IMR-90 (cell line): ENCODE data around the gene ELP4. TPM values are rescaled to one million over a fixed set of nuclear protein-coding genes. Genes with fewer than 3 reads are reported as not detected.

Experiments
- ATAC-seq: fragments of 200-7000 bp; cut with Tn5 transposase; 2 replicates; pipeline ENCODE4 v1.9.1; 2020; ENCODE audit warnings: low read depth, mild to moderate bottlenecking, moderate library complexity
- BruUV-seq: library from RNA; stranded (reverse); fragments of 400-500 nt; replicated peaks from 2 replicates; lab custom pipeline; 2021; lab: Mats Ljungman, UMichigan
- CTCF ChIA-PET: fragments of 300-600 bp; formaldehyde crosslinking; extraction: SDS; loops from one replicate; lab custom pipeline; 2021; ENCODE audit warnings: antibody characterized with exemption; lab: Yijun Ruan, JAX
- POLR2A ChIA-PET: fragments of 300-600 bp; sonication (Branson Sonifier 250); formaldehyde crosslinking; loops from one replicate; lab custom pipeline; 2022; ENCODE audit warnings: antibody characterized with exemption; ENCODE audit not compliant: unreplicated experiment; lab: Charles Lee
- DNase-seq: peaks from one replicate; pipeline ENCODE4 v3.0.0; 2013
- H2AFZ ChIP-seq: replicated peaks from 2 replicates; pipeline ENCODE3; 2013; ENCODE audit warnings: low read length, mild to moderate bottlenecking; ENCODE audit not compliant: poor library complexity
- H2AK5ac ChIP-seq: 2 replicates; pipeline ENCODE4 v1.6.1; 2013; ENCODE audit warnings: low read depth, low read length, inconsistent platforms
- H2AK9ac ChIP-seq: replicated peaks from 2 replicates; pipeline ENCODE3; 2013; ENCODE audit warnings: mild to moderate bottlenecking, low read depth, low read length, moderate library complexity; ENCODE audit not compliant: poor library complexity
- H2BK120ac ChIP-seq: 2 replicates; pipeline ENCODE4 v1.6.1; 2013; ENCODE audit warnings: low read depth, low read length, inconsistent platforms
- H2BK15ac ChIP-seq: 3 replicates; pipeline ENCODE4 v1.6.1; 2013; ENCODE audit warnings: low read depth, low read length, inconsistent platforms
- H2BK20ac ChIP-seq: 2 replicates; pipeline ENCODE4 v1.6.1; 2013; ENCODE audit warnings: low read depth, mild to moderate bottlenecking, inconsistent platforms, low read length, moderate library complexity
- H2BK5ac ChIP-seq: 2 replicates; pipeline ENCODE4 v1.6.1; 2013; ENCODE audit warnings: mild to moderate bottlenecking, low read depth, low read length, inconsistent platforms; ENCODE audit not compliant: poor library complexity, severe bottlenecking
- H3K14ac ChIP-seq: replicated peaks from 2 replicates; pipeline ENCODE4 v1.6.1; 2013; ENCODE audit warnings: low read depth, low read length, inconsistent platforms
- H3K18ac ChIP-seq: 2 replicates; pipeline ENCODE4 v1.6.1; 2013; ENCODE audit warnings: low read depth, low read length, control low read depth
- H3K23ac ChIP-seq: 2 replicates; pipeline ENCODE4 v1.6.1; 2013; ENCODE audit warnings: low read depth, low read length, inconsistent platforms
- H3K27ac ChIP-seq: 2 replicates; pipeline ENCODE4 v1.5.1; 2013; ENCODE audit warnings: mild to moderate bottlenecking, control low read depth, low read length; ENCODE audit not compliant: insufficient read depth
- H3K27me3 ChIP-seq: 2 replicates; pipeline ENCODE4 v1.6.1; 2013; ENCODE audit warnings: low read length; ENCODE audit not compliant: control insufficient read depth, insufficient read depth
- H3K36me3 ChIP-seq: 2 replicates; pipeline ENCODE4 v1.6.1; 2013; ENCODE audit warnings: low read length, mixed read lengths; ENCODE audit not compliant: control insufficient read depth, insufficient read depth
- H3K4ac ChIP-seq: 2 replicates; pipeline ENCODE4 v1.6.1; 2013; ENCODE audit warnings: low read depth, low read length, inconsistent platforms
- H3K4me1 ChIP-seq: 2 replicates; pipeline ENCODE4 v1.6.1; 2013; ENCODE audit warnings: low read length, mixed read lengths; ENCODE audit not compliant: control insufficient read depth, insufficient read depth
- H3K4me2 ChIP-seq: 2 replicates; pipeline ENCODE4 v1.6.1; 2013; ENCODE audit warnings: low read depth, mild to moderate bottlenecking, control low read depth, low read length, moderate library complexity
- H3K4me3 ChIP-seq: 2 replicates; pipeline ENCODE4 v1.5.1; 2013; ENCODE audit warnings: low read depth, mild to moderate bottlenecking, control low read depth, low read length, moderate library complexity; ENCODE audit not compliant: insufficient read depth
- H3K56ac ChIP-seq: 2 replicates; pipeline ENCODE4 v1.6.1; 2013; ENCODE audit warnings: low read length, inconsistent platforms; ENCODE audit not compliant: insufficient read depth; ENCODE audit errors: extremely low read depth
- H3K79me1 ChIP-seq, 2 experiments: 2 replicates each; pipeline ENCODE4 v1.6.1; 2013; ENCODE audit warnings: low read length in 2 of 2, inconsistent platforms in 1 of 2, low read depth in 1 of 2
- H3K9ac ChIP-seq: 2 replicates; pipeline ENCODE4 v1.6.1; 2013; ENCODE audit warnings: low read depth, low read length, control low read depth
- H3K9me1 ChIP-seq: 2 replicates; pipeline ENCODE4 v1.6.1; 2013; ENCODE audit warnings: low read length, inconsistent platforms; ENCODE audit not compliant: insufficient read depth
- H3K9me3 ChIP-seq: 2 replicates; pipeline ENCODE4 v1.6.1; 2013; ENCODE audit warnings: low read length; ENCODE audit not compliant: control insufficient read depth, insufficient read depth
- H4K20me1 ChIP-seq: 2 replicates; pipeline ENCODE4 v1.6.1; 2013; ENCODE audit warnings: low read length, inconsistent platforms; ENCODE audit not compliant: insufficient read depth
- H4K5ac ChIP-seq: 2 replicates; pipeline ENCODE4 v1.6.1; 2013; ENCODE audit warnings: mild to moderate bottlenecking, low read depth, low read length, control low read depth
- H4K8ac ChIP-seq, 2 experiments: 2 replicates each; pipeline ENCODE4 v1.6.1; 2013; ENCODE audit warnings: low read depth in 2 of 2, low read length in 2 of 2, control low read depth in 1 of 2, inconsistent platforms in 1 of 2
- H4K91ac ChIP-seq: 2 replicates; pipeline ENCODE4 v1.6.1; 2013; ENCODE audit warnings: low read depth, low read length, inconsistent platforms; ENCODE audit not compliant: insufficient read depth
- BHLHE40 ChIP-seq: fragments of 150-350 bp; IDR thresholded peaks from 2 replicates; pipeline ENCODE4 v1.6.1; 2016; ENCODE audit warnings: mild to moderate bottlenecking, low read depth, low read length
- CHD1 ChIP-seq: IDR thresholded peaks from 2 replicates; pipeline ENCODE4 v1.6.1; 2012; ENCODE audit warnings: low read depth, low read length, improper control_type of control experiment
- CTCF ChIP-seq: conservative IDR thresholded peaks from 2 replicates; pipeline ENCODE4 v1.5.1; 2012; ENCODE audit warnings: mild to moderate bottlenecking, low read depth, low read length, improper control_type of control experiment
- ELK1 ChIP-seq: fragments of 150-350 bp; IDR thresholded peaks from 2 replicates; pipeline ENCODE4 v1.6.1; 2016; ENCODE audit warnings: low read depth, mild to moderate bottlenecking, low read length, moderate library complexity, borderline replicate concordance
- FOS ChIP-seq: fragments of 150-350 bp; IDR thresholded peaks from 2 replicates; pipeline ENCODE4 v1.6.1; 2016; ENCODE audit warnings: low read depth, low read length
- POLR2A ChIP-seq: IDR thresholded peaks from 2 replicates; pipeline ENCODE4 v1.6.1; 2012; ENCODE audit warnings: mild to moderate bottlenecking, low read depth, low read length
- RAD21 ChIP-seq: IDR thresholded peaks from 2 replicates; pipeline ENCODE4 v1.6.1; 2012; ENCODE audit warnings: low read length, improper control_type of control experiment
- RFX5 ChIP-seq: IDR thresholded peaks from 2 replicates; pipeline ENCODE4 v1.8.0; 2012; ENCODE audit warnings: low read depth, mild to moderate bottlenecking, low read length, moderate library complexity
- SMC3 ChIP-seq: fragments of 150-350 bp; IDR thresholded peaks from 2 replicates; pipeline ENCODE4 v1.6.1; 2016; ENCODE audit warnings: low read depth, mild to moderate bottlenecking, antibody characterized with exemption, low read length, moderate library complexity
- WGBS, 2 experiments: methylation state at CpG; one replicate each; pipeline versions ENCODE4 v1.1.5 to v1.1.7; 2013; ENCODE audit warnings: missing lambda C conversion rate in 2 of 2; ENCODE audit not compliant: insufficient read length in 1 of 2; ENCODE audit errors: extremely low coverage in 2 of 2; 5-methylcytosine and 5-hydroxymethylcytosine counted together
- dilution Hi-C: fragments of 300-500 bp; cut with HindIII; formaldehyde crosslinking; loops from one replicate; pipeline ENCODE4 v1.14.3; 2018; ENCODE audit warnings: low sequenced_read_pairs; ENCODE audit not compliant: unreplicated experiment
- in situ Hi-C: fragments of 300-500 bp; cut with MboI; formaldehyde crosslinking; loops from 3 replicates; pipeline ENCODE4 v1.14.3; 2019; ENCODE audit warnings: low sequenced_read_pairs, inconsistent platforms, mixed read lengths
- intact Hi-C: fragments of 100-400 bp; cut with micrococcal nuclease; formaldehyde crosslinking; loops from 2 replicates; pipeline ENCODE4 v1.10.0; 2022
- polyA plus RNA-seq, 3 experiments: library from polyadenylated mRNA; depleted of rRNA; stranded (reverse); fragments of >200 nt; gene quantifications; 2 replicates each; pipeline ENCODE4 v1.2.3, GENCODE V29; 2012; ENCODE audit warnings: low replicate concordance in 1 of 3
- total RNA-seq: library from RNA; depleted of rRNA; stranded (reverse); fragments of >200 nt; gene quantifications from 2 replicates; pipeline ENCODE4 v1.2.3, GENCODE V29; 2012

The ELP4 gene
- total and polyA plus RNA-seq, 2 of the 4 experiments (the other 2 are of a cell fraction): 8.4 to 20.4 TPM

DNA sequence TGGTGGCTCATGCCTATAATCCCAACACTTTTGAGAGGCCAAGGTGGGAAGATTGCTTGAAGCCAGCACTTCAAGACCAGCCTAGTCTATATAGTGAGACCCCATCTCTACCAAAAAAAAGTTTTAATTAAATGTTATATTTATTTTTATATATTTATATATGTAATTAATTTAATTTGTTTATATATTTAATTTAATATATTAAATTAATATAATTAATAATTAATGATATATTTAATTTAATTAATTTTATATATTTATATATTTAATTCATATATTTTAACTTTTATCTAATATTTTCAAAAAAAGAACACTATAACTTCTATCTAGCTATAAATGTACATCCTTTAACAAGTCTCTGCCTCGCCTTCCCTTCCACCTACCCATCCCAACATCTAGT lies 196.8 kb downstream of the ELP4 start:
- H3K36me3 ChIP-seq: no peaks in the 10 kb centered on the region
- ATAC-seq (no peak), DNase-seq (no peak)
- no peak overlapping the region for H3K23ac ChIP-seq
- POLR2A ChIA-PET: no interaction called here
- no peaks in the 10 kb centered on the region for H4K20me1 ChIP-seq
- WGBS, 2 experiments: no CpG with 5 or more reads among the region's 1 CpG
- intact Hi-C loops: no loop called here
- H4K5ac ChIP-seq: no peak overlapping the region
- no peak overlapping the region for H3K4me3 ChIP-seq
- no peak overlapping the region for H4K8ac ChIP-seq
- H2AK9ac ChIP-seq: no peak overlapping the region
- in situ Hi-C loops: no loop called here
- H2BK15ac ChIP-seq: no peak overlapping the region
- H3K4me2 ChIP-seq: no peak overlapping the region
- H3K79me1 ChIP-seq: no peaks in the 10 kb centered on the region
- H3K18ac ChIP-seq: no peak overlapping the region
- BruUV-seq: no TSS peak
- H3K56ac ChIP-seq: no peak overlapping the region
- H2BK120ac ChIP-seq: no peak overlapping the region
- H3K27me3 ChIP-seq: no peaks in the 10 kb centered on the region
- dilution Hi-C loops: no loop called here
- H3K4ac ChIP-seq: no peak overlapping the region
- H2AFZ ChIP-seq: no peak overlapping the region
- H3K9ac ChIP-seq: no peak overlapping the region
- H3K9me1 ChIP-seq: peaks cover 2% of the 10 kb centered on the region; the same call in 1 of the 2 replicates
- no peaks in the 10 kb centered on the region for H3K9me3 ChIP-seq
- H3K14ac ChIP-seq: no peak overlapping the region
- no peak overlapping the region for H2BK5ac ChIP-seq
- H3K4me1 ChIP-seq: no peaks in the 10 kb centered on the region
- no peak overlapping the region for H4K91ac ChIP-seq
- H3K27ac ChIP-seq: no peak overlapping the region
- no peak overlapping the region for H2BK20ac ChIP-seq
- no peak overlapping the region for H2AK5ac ChIP-seq
- TF ChIP-seq CHD1: no peak
- TF ChIP-seq RAD21: no peak
- no peak for TF ChIP-seq POLR2A
- no peak for TF ChIP-seq FOS
- no peak for TF ChIP-seq BHLHE40
- TF ChIP-seq CTCF: no peak
- no peak for TF ChIP-seq RFX5
- no peak for TF ChIP-seq ELK1
- TF ChIP-seq SMC3: no peak
- CTCF ChIA-PET: no interaction called here
